Endothelial cell (in vitro differentiated cells): ENCODE results near the gene ESR1. TPM values are rescaled to one million over a fixed set of nuclear protein-coding genes. Genes with fewer than 3 reads are reported as not detected.

Experiments
- DNase-seq: peaks from one replicate; pipeline ENCODE4 v3.0.0; 2021; ENCODE audit warnings: low spot score
- H3K27ac Mint-ChIP-seq: one replicate; pipeline ENCODE4 v1.8.0; 2021; ENCODE audit warnings: mixed read lengths, inconsistent platforms; ENCODE audit not compliant: unreplicated experiment
- H3K27me3 Mint-ChIP-seq: one replicate; pipeline ENCODE4 v1.8.0; 2021; ENCODE audit warnings: mild to moderate bottlenecking, moderate library complexity, mixed read lengths, inconsistent platforms; ENCODE audit not compliant: unreplicated experiment
- H3K36me3 Mint-ChIP-seq: one replicate; pipeline ENCODE4 v1.8.0; 2021; ENCODE audit warnings: mild to moderate bottlenecking, low read depth, mixed read lengths, inconsistent platforms; ENCODE audit not compliant: unreplicated experiment
- H3K4me1 Mint-ChIP-seq: one replicate; pipeline ENCODE4 v1.8.0; 2021; ENCODE audit warnings: mild to moderate bottlenecking, mixed read lengths, inconsistent platforms; ENCODE audit not compliant: unreplicated experiment
- H3K4me3 Mint-ChIP-seq: one replicate; pipeline ENCODE4 v1.8.0; 2021; ENCODE audit warnings: mild to moderate bottlenecking, mixed read lengths, inconsistent platforms; ENCODE audit not compliant: unreplicated experiment
- H3K9me3 Mint-ChIP-seq: one replicate; pipeline ENCODE4 v1.8.0; 2021; ENCODE audit warnings: mixed read lengths, inconsistent platforms; ENCODE audit not compliant: unreplicated experiment
- CTCF ChIP-seq: fragments of 200-600 bp; sonication (generic); IDR thresholded peaks from one replicate; pipeline ENCODE4 v1.5.0; 2021; ENCODE audit warnings: antibody characterized with exemption; ENCODE audit not compliant: unreplicated experiment
- total RNA-seq: library from RNA; stranded (reverse); fragmentation: NEBNext Ultra II Directional; extraction: Animal tissue kit (Norgen Biotek cat#: 25700); gene quantifications from one replicate; pipeline ENCODE4 v1.2.1, GENCODE V29; 2021; ENCODE audit not compliant: unreplicated experiment

ESR1 gene
- total RNA-seq, 1 donor from 2014 or later, result 0.05 TPM

- Mint-ChIP-seq H3K9me3 (no peaks in the 10 kb centered on the region), H3K36me3 (no peaks in the 10 kb centered on the region), H3K4me3 (no peak overlapping the region), H3K27ac (no peak overlapping the region), H3K4me1 (no peaks in the 10 kb centered on the region), H3K27me3 (no peaks in the 10 kb centered on the region)
- no peak for DNase-seq
- TF ChIP-seq CTCF, result no peak
Observed at GRCh38 chr6:152002306-152002705, 194.8 kb downstream of the ESR1 start.

- H3K27me3 Mint-ChIP-seq, result no peaks in the 10 kb centered on the region
- no peaks in the 10 kb centered on the region for H3K9me3 Mint-ChIP-seq
- DNase-seq, result no peak
- H3K27ac Mint-ChIP-seq, result no peak overlapping the region
- H3K4me3 Mint-ChIP-seq, result no peak overlapping the region
- no peaks in the 10 kb centered on the region for H3K36me3 Mint-ChIP-seq
- no peak for TF ChIP-seq CTCF
- H3K4me1 Mint-ChIP-seq, result no peaks in the 10 kb centered on the region
Observed at GRCh38 chr6:152004036-152004566, 196.6 kb downstream of the ESR1 start.

GRCh38 chr6:152004896-152005295, 197.4 kb downstream of the ESR1 start:
- no peak for TF ChIP-seq CTCF
- H3K4me1 Mint-ChIP-seq, result no peaks in the 10 kb centered on the region
- H3K4me3 Mint-ChIP-seq, result no peak overlapping the region
- H3K27ac Mint-ChIP-seq, result no peak overlapping the region
- no peaks in the 10 kb centered on the region for H3K36me3 Mint-ChIP-seq
- no peak for DNase-seq
- no peaks in the 10 kb centered on the region for H3K9me3 Mint-ChIP-seq
- no peaks in the 10 kb centered on the region for H3K27me3 Mint-ChIP-seq

- H3K27ac Mint-ChIP-seq, result no peak overlapping the region
- DNase-seq, result no peak
- no peaks in the 10 kb centered on the region for H3K4me1 Mint-ChIP-seq
- H3K9me3 Mint-ChIP-seq, result no peaks in the 10 kb centered on the region
- no peak overlapping the region for H3K4me3 Mint-ChIP-seq
- TF ChIP-seq CTCF, result no peak
- no peaks in the 10 kb centered on the region for H3K36me3 Mint-ChIP-seq
- peaks cover 3% of the 10 kb centered on the region for H3K27me3 Mint-ChIP-seq
Observed at GRCh38 chr6:152008779-152009178, 201.3 kb downstream of the ESR1 start.

- peaks cover 3% of the 10 kb centered on the region for H3K27me3 Mint-ChIP-seq
Observed at GRCh38 chr6:152012227-152012626, 204.7 kb downstream of the ESR1 start.

More at GRCh38 chr6:152012227-152012626, 204.7 kb downstream of the ESR1 start:
- Mint-ChIP-seq H3K4me3 (no peak overlapping the region), H3K4me1 (no peaks in the 10 kb centered on the region), H3K9me3 (no peaks in the 10 kb centered on the region), H3K27ac (no peak overlapping the region), H3K36me3 (no peaks in the 10 kb centered on the region)
- no peak for DNase-seq
- TF ChIP-seq CTCF, result no peak
